ENCODE results near the gene TRMT112. TPM values are rescaled to one million over a fixed set of nuclear protein-coding genes. Genes with fewer than 3 reads are reported as not detected.

Gene TRMT112
- total RNA-seq, 4 donors from 2014 or later = 228 to 435 (median 237) TPM

- peak overlapping the region; percentile 95 to 99 (median 96) for H3K27ac ChIP-seq
- peak; percentile 44 for DNase-seq
- H3K4me3 ChIP-seq (replicated peaks in 1 of 3) = peak overlapping the region in 1 of 3 donors; percentile 80
- peaks cover 26 to 32% of the 10 kb centered on the region in 2 donors for H3K4me1 ChIP-seq
- intact Hi-C loops (cut with DNase I) = no loop called here
- H3K9me3 ChIP-seq = no peaks in the 10 kb centered on the region
- whole genome bisulfite sequencing, 2 donors = 64 to 70% methylated on average over 13 to 19 of the region's 23 CpGs
- TF ChIP-seq POLR2A (IDR thresholded peaks at IDR 0.05) (no peak), CTCF (IDR thresholded peaks at IDR 0.05) (no peak)
- H3K36me3 ChIP-seq = peaks cover 5% of the 10 kb centered on the region in 2 donors
- H3K27me3 ChIP-seq = no peaks in the 10 kb centered on the region
These were observed 49.1 kb downstream of the TRMT112 start for GRCh38 chr11:64268025-64268892.

GRCh38 chr11:64267207-64267945 is 50.0 kb downstream of the TRMT112 start:
- peak; percentile 60 for DNase-seq
- Histone ChIP-seq H3K27ac (peak overlapping the region; percentile 95 to 99 (median 96)), H3K4me1 (peaks cover 26 to 32% of the 10 kb centered on the region in 2 donors), H3K27me3 (no peaks in the 10 kb centered on the region), H3K36me3 (peaks cover 11 to 13% of the 10 kb centered on the region in 2 donors), H3K9me3 (no peaks in the 10 kb centered on the region), H3K4me3 (replicated peaks in 1 of 3) (no peak overlapping the region)
- 63 to 74% methylated on average over 18 to 19 of the region's 27 CpGs for WGBS, 2 donors
- intact Hi-C loops (cut with DNase I) = no loop called here
- TF ChIP-seq POLR2A (IDR thresholded peaks at IDR 0.05) (peak in 1 of 2 donors; percentile 22), CTCF (IDR thresholded peaks at IDR 0.05) (no peak)

Small RNA genes within 50 kb of the gene (microRNA-seq; reads per million reads assigned to microRNA genes)
- gene MIR7155 = not detected

Small RNA genes within 50 kb of the gene (small RNA-seq; reads per million reads assigned to genes)
- gene MIR7155 (not detected), gene RF00019 (not detected)

Other genes with a start within 250 kb of the TRMT112 start
- gene MACROD1, start 151.4 kb downstream of the TRMT112 start, total RNA-seq = 10 to 100 TPM; 62.5 to 89.5 (median 70.0) TPM
- gene STIP1, start 131.4 kb downstream of the TRMT112 start, total RNA-seq = 100 to 1,000 TPM in 2 of 4 donors, 10 to 100 TPM in 2; 80.8 to 116 (median 106) TPM
- 10 to 100 TPM in 2 of 4 donors, 1 to 10 TPM in 2; 7.6 to 13.9 (median 10.8) TPM for gene FERMT3, start 110.8 kb downstream of the TRMT112 start, total RNA-seq
- 10 to 100 TPM; 50.5 to 90.8 (median 65.9) TPM for gene TRPT1, start 91.4 kb downstream of the TRMT112 start, total RNA-seq
- gene NUDT22, start 91.3 kb downstream of the TRMT112 start, total RNA-seq = 100 to 1,000 TPM in 2 of 4 donors, 10 to 100 TPM in 2; 65.6 to 109 (median 94.4) TPM
- gene DNAJC4, start 87.0 kb downstream of the TRMT112 start, total RNA-seq = 10 to 100 TPM; 10.9 to 48.6 (median 21.9) TPM
- gene VEGFB, start 83.0 kb downstream of the TRMT112 start, total RNA-seq = 100 to 1,000 TPM in 1 of 4 donors, 10 to 100 TPM in 3; 52.9 to 101 (median 75.7) TPM
- 100 to 1,000 TPM; 107 to 271 (median 196) TPM for gene FKBP2, start 76.5 kb downstream of the TRMT112 start, total RNA-seq
- 100 to 1,000 TPM in 1 of 4 donors, 10 to 100 TPM in 3; 34.2 to 103 (median 83.8) TPM for gene PPP1R14B, start 70.6 kb downstream of the TRMT112 start, total RNA-seq
- 10 to 100 TPM; 18.8 to 39.2 (median 23.5) TPM for gene PLCB3, start 66.0 kb downstream of the TRMT112 start, total RNA-seq
- 100 to 1,000 TPM in 3 of 4 donors, 10 to 100 TPM in 1; 79.0 to 239 (median 148) TPM for gene BAD, start 32.9 kb downstream of the TRMT112 start, total RNA-seq
- 10 to 100 TPM; 14.9 to 46.9 (median 33.8) TPM for gene GPR137, start 31.7 kb downstream of the TRMT112 start, total RNA-seq
- gene KCNK4, start 26.3 kb downstream of the TRMT112 start, total RNA-seq = not detected
- 1 to 10 TPM in 2 of 4 donors, not detected in 2; 1.0 to 3.1 TPM for gene CATSPERZ, start 17.2 kb downstream of the TRMT112 start, total RNA-seq
- gene ESRRA, start 12.0 kb downstream of the TRMT112 start, total RNA-seq = 10 to 100 TPM; 42.8 to 71.6 (median 58.3) TPM
- gene PRDX5, start 562 bp upstream of the TRMT112 start, total RNA-seq = 100 to 1,000 TPM; 384 to 962 (median 653) TPM
- 1 to 10 TPM; 2.8 to 7.0 (median 3.6) TPM for gene CCDC88B, start 22.6 kb upstream of the TRMT112 start, total RNA-seq
- gene RPS6KA4, start 41.6 kb upstream of the TRMT112 start, total RNA-seq = 10 to 100 TPM; 19.2 to 44.9 (median 21.8) TPM
- not detected for gene SLC22A11, start 238.4 kb upstream of the TRMT112 start, total RNA-seq

All from thyroid gland (tissue), 4 donors.